GM19395 (cell line): ENCODE measurements around the gene DCAF12L2.
"Not testable (repeated sequence)": the region's sequence is repeated elsewhere in the genome, so short reads cannot be mapped to it uniquely, and the experiment has no call there.

ENCODE experiments used
- ATAC-seq: cut with Tn5 transposase; IDR thresholded peaks from one replicate; pipeline ENCODE4 v1.9.1; 2021; ENCODE audit warnings: mild to moderate bottlenecking, moderate library complexity; ENCODE audit not compliant: unreplicated experiment

The DCAF12L2 gene

GRCh38 chrX:126165721-126166461 is at the start of gene DCAF12L2:
DCAF12L2 (minus strand) TSS chrX:126166289; CDS start chrX:126165924, 365 bp downstream.
- ATAC-seq: no peak

GRCh38 chrX:126190888-126191287 is 24.8 kb upstream of the DCAF12L2 start:
- ATAC-seq: not testable (repeated sequence)

- ATAC-seq: no peak
Observed at GRCh38 chrX:126177133-126177840, 11.2 kb upstream of the DCAF12L2 start.

GRCh38 chrX:126170720-126171119 is 4.6 kb upstream of the DCAF12L2 start:
- ATAC-seq: no peak

GRCh38 chrX:126167560-126167959 is 1.5 kb upstream of the DCAF12L2 start:
- no peak for ATAC-seq

GRCh38 chrX:126165401-126165720 is 728 bp downstream of the DCAF12L2 start:
- no peak for ATAC-seq

GRCh38 chrX:126164689-126165400 is 1.2 kb downstream of the DCAF12L2 start:
- ATAC-seq: no peak

GRCh38 chrX:126164226-126164625 is 1.9 kb downstream of the DCAF12L2 start:
- ATAC-seq: no peak

GRCh38 chrX:126141014-126141413 is 25.1 kb downstream of the DCAF12L2 start:
- no peak for ATAC-seq

GRCh38 chrX:126137899-126138298 is 28.2 kb downstream of the DCAF12L2 start:
- ATAC-seq: no peak

GRCh38 chrX:126124721-126125120 is 41.4 kb downstream of the DCAF12L2 start:
- ATAC-seq: no peak
